ACC112 (cell line): Measurements from ENCODE around the gene PRIMA1.

Experiments
- H2AFZ ChIP-seq: fragments of 200-600 bp; sonication (generic); one replicate; pipeline ENCODE4 v1.6.0; 2017; ENCODE audit warnings: antibody characterized with exemption, low read length; ENCODE audit not compliant: unreplicated experiment
- H3K27ac ChIP-seq: fragments of 200-600 bp; sonication (generic); 2 replicates; pipeline ENCODE4 v1.5.1; 2014; ENCODE audit warnings: low read depth, mild to moderate bottlenecking, antibody characterized with exemption, low read length, moderate library complexity
- H3K27me3 ChIP-seq: fragments of 200-600 bp; sonication (generic); 2 replicates; pipeline ENCODE4 v1.6.1; 2014; ENCODE audit warnings: mild to moderate bottlenecking, antibody characterized with exemption, low read length, moderate library complexity, mixed read lengths; ENCODE audit not compliant: insufficient read depth
- H3K36me3 ChIP-seq: fragments of 200-600 bp; sonication (generic); 2 replicates; pipeline ENCODE4 v1.6.1; 2016; ENCODE audit warnings: mild to moderate bottlenecking, antibody characterized with exemption, low read length, moderate library complexity, mixed read lengths; ENCODE audit not compliant: insufficient read depth
- H3K4me1 ChIP-seq: fragments of 200-600 bp; sonication (generic); one replicate; pipeline ENCODE4 v1.6.1; 2016; ENCODE audit warnings: low read length, mixed read lengths; ENCODE audit not compliant: insufficient read depth, unreplicated experiment, control insufficient read depth
- H3K4me3 ChIP-seq: fragments of 200-600 bp; sonication (generic); 2 replicates; pipeline ENCODE4 v1.5.1; 2014; ENCODE audit warnings: mild to moderate bottlenecking, low read depth, low read length
- H3K79me2 ChIP-seq: fragments of 200-600 bp; sonication (generic); one replicate; pipeline ENCODE4 v1.6.0; 2016; ENCODE audit warnings: low read length; ENCODE audit not compliant: control insufficient read depth, unreplicated experiment, insufficient read depth

PRIMA1 gene

DNA sequence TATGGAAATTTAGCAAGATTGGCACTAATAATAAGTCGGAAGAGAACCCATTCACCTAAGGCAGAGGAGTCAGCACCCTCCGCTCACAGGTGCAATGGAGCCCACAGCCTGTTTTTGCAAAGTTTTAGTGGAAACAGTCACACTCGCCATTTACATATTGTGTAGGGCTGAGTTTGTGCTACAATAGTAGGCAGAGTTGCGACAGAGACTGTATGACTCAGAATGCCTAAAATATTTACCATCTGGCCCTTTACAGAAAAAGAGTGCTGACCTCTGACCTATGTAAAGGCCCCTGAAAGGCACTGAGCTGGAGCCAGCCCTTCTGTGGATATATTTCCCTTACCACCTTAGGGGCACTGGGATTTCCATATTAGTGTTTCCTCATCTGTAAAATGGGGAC is 79.0 kb downstream of the PRIMA1 start:
- no peaks in the 10 kb centered on the region for H3K4me1 ChIP-seq
- no peak overlapping the region for H3K27ac ChIP-seq
- no peak overlapping the region for H2AFZ ChIP-seq
- no peak overlapping the region for H3K4me3 ChIP-seq
- H3K36me3 ChIP-seq: no peaks in the 10 kb centered on the region
- H3K79me2 ChIP-seq: no peaks in the 10 kb centered on the region
- H3K27me3 ChIP-seq: no peaks in the 10 kb centered on the region

DNA sequence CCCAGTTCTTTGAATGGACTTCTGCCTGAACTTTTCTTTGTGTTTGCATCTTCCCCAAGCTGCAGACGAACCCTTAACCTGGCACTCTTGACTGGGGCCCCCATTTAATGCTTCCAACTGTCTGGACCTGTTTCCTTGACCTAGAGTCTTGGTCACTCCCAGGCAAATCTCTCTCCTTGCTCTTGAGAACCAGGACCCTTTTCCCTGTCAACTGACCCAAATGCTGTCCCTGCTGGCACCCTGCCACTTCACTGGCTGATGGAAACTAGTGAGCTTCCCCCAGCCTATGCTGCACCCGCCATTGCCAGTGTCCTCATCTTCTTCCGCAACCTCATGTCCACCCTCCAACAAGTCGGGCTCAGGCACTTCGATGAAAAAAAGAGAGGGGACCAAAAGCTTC is 79.5 kb downstream of the PRIMA1 start:
- Histone ChIP-seq H3K27ac (no peak overlapping the region), H3K36me3 (no peaks in the 10 kb centered on the region), H3K4me1 (no peaks in the 10 kb centered on the region), H2AFZ (no peak overlapping the region), H3K4me3 (no peak overlapping the region), H3K79me2 (no peaks in the 10 kb centered on the region), H3K27me3 (no peaks in the 10 kb centered on the region)

DNA sequence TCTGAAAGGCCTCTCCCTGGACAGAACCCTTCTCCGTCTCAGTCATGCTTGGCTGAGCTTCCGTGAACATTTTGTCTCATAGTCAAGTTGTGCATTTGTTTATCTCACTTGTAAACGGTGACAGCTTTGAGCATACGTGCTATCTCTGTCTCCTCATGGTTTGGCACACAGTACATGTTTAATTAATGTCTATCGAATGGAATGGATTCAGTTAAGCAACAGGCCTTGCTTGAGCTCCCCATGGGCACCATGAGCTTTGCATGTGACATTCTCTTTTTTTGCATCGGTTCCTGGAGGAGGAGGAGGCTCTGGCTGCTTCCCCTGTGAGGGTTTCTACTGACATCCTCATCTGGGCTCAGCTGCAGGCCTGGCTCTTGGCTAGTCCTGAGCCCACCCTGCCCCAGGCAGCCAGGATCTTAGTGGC is 80.0 kb downstream of the PRIMA1 start:
- Histone ChIP-seq H3K4me3 (no peak overlapping the region), H3K36me3 (no peaks in the 10 kb centered on the region), H3K79me2 (no peaks in the 10 kb centered on the region), H3K4me1 (no peaks in the 10 kb centered on the region), H3K27ac (no peak overlapping the region), H2AFZ (no peak overlapping the region), H3K27me3 (no peaks in the 10 kb centered on the region)

DNA sequence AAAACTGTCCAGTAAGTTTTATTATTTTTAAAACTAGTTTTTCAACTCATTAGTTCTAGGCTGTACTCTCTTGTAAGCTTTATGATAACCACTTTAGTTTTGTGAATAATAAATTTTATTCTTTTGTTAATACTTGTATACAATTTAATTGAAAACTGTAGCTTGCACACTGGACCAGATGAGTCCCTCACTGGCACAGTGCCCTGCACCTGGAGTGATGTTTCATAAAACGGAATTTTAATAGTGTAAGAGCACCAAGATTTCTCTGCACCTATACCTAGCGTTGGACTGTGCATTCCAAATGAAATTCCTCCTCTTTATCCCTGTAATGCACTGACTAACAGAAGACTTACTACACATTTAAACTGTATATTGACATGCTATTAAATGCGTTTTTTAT is 80.8 kb downstream of the PRIMA1 start:
- H3K4me3 ChIP-seq: no peak overlapping the region
- H3K79me2 ChIP-seq: no peaks in the 10 kb centered on the region
- H3K36me3 ChIP-seq: no peaks in the 10 kb centered on the region
- H3K27me3 ChIP-seq: no peaks in the 10 kb centered on the region
- no peak overlapping the region for H3K27ac ChIP-seq
- H3K4me1 ChIP-seq: no peaks in the 10 kb centered on the region
- no peak overlapping the region for H2AFZ ChIP-seq

DNA sequence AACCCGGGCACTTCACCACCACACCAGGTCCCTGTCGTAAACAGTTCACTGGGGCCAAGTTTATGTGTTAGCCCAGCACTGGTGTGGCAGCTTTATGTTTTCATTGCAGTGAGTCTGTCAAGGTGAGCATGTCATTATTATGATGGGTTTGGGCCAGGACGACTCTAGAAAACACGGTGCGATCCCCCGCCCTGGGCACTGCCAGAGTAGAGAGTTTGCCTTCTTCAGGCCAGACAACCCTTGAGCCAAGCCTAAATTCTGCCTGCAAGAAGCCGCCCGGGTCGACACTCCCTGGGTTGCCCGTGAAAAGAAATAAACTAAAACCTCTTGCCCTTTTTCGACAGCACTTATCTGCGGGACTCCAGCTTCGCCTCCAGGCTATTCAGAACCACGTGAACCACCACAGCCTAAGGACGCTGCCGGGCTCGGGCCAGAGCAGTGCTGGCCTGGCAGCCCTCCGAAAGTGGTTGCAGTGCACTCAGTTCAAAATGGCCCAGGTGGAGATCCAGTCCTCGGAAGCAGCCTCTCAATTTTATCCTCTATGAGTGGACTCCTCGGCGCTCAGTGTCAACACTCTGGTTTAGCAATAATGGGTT is 81.8 kb downstream of the PRIMA1 start:
- H3K4me3 ChIP-seq: no peak overlapping the region
- H3K79me2 ChIP-seq: no peaks in the 10 kb centered on the region
- no peaks in the 10 kb centered on the region for H3K4me1 ChIP-seq
- H3K27me3 ChIP-seq: no peaks in the 10 kb centered on the region
- no peak overlapping the region for H3K27ac ChIP-seq
- no peaks in the 10 kb centered on the region for H3K36me3 ChIP-seq
- H2AFZ ChIP-seq: no peak overlapping the region

DNA sequence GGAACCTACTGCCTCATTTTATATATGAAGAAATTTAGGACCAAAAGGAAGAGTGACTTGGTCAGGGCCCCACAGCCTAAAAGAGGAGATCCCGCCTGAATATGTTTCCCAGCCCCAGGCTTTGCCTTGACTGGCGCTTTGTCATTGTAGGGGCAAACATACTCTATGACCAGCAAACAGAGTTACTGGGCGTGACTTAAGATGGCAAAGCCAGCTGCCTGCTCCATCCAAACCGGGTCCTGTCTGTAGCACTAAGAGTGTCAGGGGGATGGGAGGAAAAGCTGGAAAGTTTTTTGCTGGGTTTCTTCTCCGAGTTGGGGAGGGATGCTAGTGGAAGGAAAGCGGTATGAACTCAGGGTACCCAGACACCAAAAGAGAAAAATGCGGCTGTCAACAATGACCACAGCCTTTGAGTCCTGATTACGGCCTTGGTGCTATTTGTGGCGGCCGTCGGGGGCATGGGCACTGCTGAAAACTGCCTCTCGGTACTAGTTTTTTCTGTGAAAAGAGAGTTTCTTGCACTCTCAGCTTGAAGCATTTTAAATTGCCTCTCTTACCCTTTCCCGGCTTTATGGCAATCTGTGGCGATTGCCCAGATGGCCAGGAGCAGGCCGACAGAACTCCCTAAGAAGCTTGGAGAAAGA is 82.7 kb downstream of the PRIMA1 start:
- no peaks in the 10 kb centered on the region for H3K27me3 ChIP-seq
- no peak overlapping the region for H3K27ac ChIP-seq
- H3K79me2 ChIP-seq: no peaks in the 10 kb centered on the region
- H3K4me3 ChIP-seq: no peak overlapping the region
- no peaks in the 10 kb centered on the region for H3K4me1 ChIP-seq
- no peaks in the 10 kb centered on the region for H3K36me3 ChIP-seq
- H2AFZ ChIP-seq: no peak overlapping the region

DNA sequence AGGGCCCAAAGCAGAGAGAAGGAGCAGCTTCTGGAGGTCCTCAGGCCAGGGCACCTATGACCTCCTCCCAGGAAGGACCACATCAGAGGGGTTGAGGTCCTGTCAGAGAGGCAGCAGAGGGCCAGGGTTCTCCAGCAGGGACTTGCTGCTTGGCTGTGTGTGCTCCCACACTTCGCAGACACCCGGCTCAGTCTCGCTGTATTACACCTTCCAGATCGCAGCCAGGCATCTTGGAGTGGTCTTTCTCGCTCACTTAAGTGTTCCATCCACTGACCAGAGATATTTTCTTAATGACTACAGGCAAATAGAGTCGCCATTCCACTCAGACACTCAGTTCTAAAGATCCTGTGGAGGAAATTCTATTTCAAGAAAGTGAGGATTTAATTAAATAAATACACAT is 84.3 kb downstream of the PRIMA1 start:
- H2AFZ ChIP-seq: no peak overlapping the region
- no peaks in the 10 kb centered on the region for H3K36me3 ChIP-seq
- no peak overlapping the region for H3K27ac ChIP-seq
- H3K79me2 ChIP-seq: no peaks in the 10 kb centered on the region
- H3K4me3 ChIP-seq: no peak overlapping the region
- no peaks in the 10 kb centered on the region for H3K4me1 ChIP-seq
- no peaks in the 10 kb centered on the region for H3K27me3 ChIP-seq

DNA sequence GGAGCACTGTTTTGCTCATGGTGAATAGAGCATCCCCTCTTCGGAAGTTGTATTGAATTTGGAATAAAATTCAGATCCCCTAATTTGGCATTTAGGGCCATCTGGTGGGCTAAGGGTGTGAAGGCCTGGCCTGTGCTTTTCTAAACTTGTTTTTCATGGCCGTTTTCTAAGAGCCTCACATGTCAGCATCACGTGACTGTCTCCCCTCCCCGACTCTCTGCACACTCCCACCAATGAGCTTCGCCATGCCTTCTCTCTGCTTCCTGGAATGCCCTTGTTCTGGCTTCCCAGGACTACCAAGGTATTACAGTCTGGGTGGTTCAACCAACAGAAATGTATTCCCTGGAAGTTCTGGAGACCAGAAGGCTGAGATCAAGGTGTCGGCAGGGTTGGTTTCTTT is 85.3 kb downstream of the PRIMA1 start:
- Histone ChIP-seq H3K4me3 (no peak overlapping the region), H2AFZ (no peak overlapping the region), H3K79me2 (no peaks in the 10 kb centered on the region), H3K4me1 (no peaks in the 10 kb centered on the region), H3K36me3 (no peaks in the 10 kb centered on the region), H3K27ac (no peak overlapping the region), H3K27me3 (no peaks in the 10 kb centered on the region)

DNA sequence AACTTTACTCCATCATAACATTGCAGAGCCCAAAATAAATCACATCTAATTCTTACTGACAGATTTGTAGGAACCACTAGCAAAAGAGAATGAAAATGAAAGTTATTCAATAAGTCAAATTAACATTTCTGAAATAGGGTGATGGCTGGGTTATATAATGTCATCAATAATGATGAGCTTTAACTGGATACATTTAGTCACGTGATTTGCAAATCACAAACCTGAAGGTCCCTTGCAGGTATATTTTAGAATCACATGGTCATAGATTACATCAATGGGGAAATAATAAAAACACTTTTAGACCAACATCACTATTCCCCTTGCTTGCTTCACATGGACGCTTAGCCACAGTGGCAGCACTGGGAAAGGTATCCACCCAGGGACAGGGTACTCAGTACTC is 86.7 kb downstream of the PRIMA1 start:
- Histone ChIP-seq H3K27ac (no peak overlapping the region), H3K4me3 (no peak overlapping the region), H3K36me3 (no peaks in the 10 kb centered on the region), H3K27me3 (no peaks in the 10 kb centered on the region), H3K79me2 (no peaks in the 10 kb centered on the region), H3K4me1 (no peaks in the 10 kb centered on the region), H2AFZ (no peak overlapping the region)

DNA sequence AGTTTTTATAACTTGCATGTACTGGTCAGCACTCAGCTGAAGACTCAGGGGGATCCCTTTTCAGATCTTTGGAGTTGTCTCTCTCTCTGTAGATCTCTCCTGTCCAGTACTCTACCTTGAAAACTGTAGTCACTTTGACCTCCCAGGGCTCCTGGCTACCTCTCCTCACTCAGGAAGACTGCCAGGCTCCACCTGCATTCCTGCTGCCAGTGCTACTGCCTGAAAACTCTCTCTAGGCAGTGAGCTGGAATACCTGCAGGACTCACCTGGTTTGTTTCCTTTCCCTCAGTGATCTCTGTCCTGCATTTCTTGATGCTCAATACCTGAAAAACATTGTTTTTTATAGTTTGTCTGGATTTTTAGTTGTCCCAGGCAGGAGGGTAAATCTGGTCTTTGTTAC is 87.4 kb downstream of the PRIMA1 start:
- H3K36me3 ChIP-seq: no peaks in the 10 kb centered on the region
- no peaks in the 10 kb centered on the region for H3K27me3 ChIP-seq
- no peaks in the 10 kb centered on the region for H3K4me1 ChIP-seq
- H3K4me3 ChIP-seq: no peak overlapping the region
- H2AFZ ChIP-seq: no peak overlapping the region
- H3K27ac ChIP-seq: no peak overlapping the region
- no peaks in the 10 kb centered on the region for H3K79me2 ChIP-seq

DNA sequence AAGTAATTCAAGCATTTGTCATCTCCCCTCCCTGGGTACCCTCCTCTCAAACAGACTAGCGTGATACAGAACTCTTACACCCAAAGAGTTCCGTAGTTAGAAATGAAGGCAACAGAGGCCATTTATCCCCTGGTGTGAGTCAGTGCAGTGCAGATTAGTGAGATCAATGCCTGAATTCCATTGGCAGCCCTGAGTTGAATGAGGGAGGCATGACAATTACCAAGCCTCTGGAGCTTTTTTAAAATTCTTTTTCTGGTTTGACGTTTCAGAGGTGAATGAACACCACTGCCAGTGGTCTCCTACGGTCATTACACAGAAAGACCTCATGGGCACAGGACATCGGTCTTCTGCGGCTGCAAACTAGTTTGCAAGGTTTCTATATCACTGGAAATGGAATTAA is 94.4 kb downstream of the PRIMA1 start:
- Histone ChIP-seq H3K4me1 (no peaks in the 10 kb centered on the region), H2AFZ (no peak overlapping the region), H3K79me2 (no peaks in the 10 kb centered on the region), H3K27ac (no peak overlapping the region), H3K4me3 (no peak overlapping the region), H3K36me3 (no peaks in the 10 kb centered on the region), H3K27me3 (no peaks in the 10 kb centered on the region)
